Neural cell (in vitro differentiated cells): ENCODE data around the gene TDG. TPM values are rescaled to one million over a fixed set of nuclear protein-coding genes. Genes with fewer than 3 reads are reported as not detected.

Experiments used
- H2AFZ ChIP-seq: fragments of 200-600, 300-800 bp; sonication (generic), shearing (Covaris generic); 2 replicates; pipeline ENCODE4 v1.6.0; 2014; ENCODE audit warnings: low read depth, mild to moderate bottlenecking, antibody characterized with exemption, low read length, moderate library complexity
- H3F3A ChIP-seq: fragments of 200-600 bp; shearing (Covaris generic); 2 replicates; pipeline ENCODE4 v1.6.1; 2016; ENCODE audit warnings: mild to moderate bottlenecking, moderate library complexity, mixed read lengths, antibody characterized with exemption, low read length; ENCODE audit not compliant: insufficient read depth, poor library complexity, severe bottlenecking
- H3K27ac ChIP-seq: fragments of 200-600, 300-800 bp; sonication (generic), shearing (Covaris generic); 2 replicates; pipeline ENCODE4 v1.5.1; 2014; ENCODE audit warnings: mild to moderate bottlenecking, low read length, moderate library complexity
- H3K27me3 ChIP-seq: fragments of 300-800, 200-600 bp; sonication (generic), shearing (Covaris generic); 2 replicates; pipeline ENCODE4 v1.6.0; 2014; ENCODE audit warnings: mild to moderate bottlenecking, low read depth, low read length, moderate library complexity; ENCODE audit not compliant: insufficient read depth
- H3K36me3 ChIP-seq: fragments of 300-800, 200-600 bp; sonication (generic), shearing (Covaris generic); 2 replicates; pipeline ENCODE4 v1.5.1; 2014; ENCODE audit warnings: mild to moderate bottlenecking, antibody characterized with exemption, low read length, moderate library complexity; ENCODE audit not compliant: insufficient read depth
- H3K4me2 ChIP-seq: fragments of 300-800, 200-600 bp; sonication (generic), shearing (Covaris generic); 2 replicates; pipeline ENCODE4 v1.6.0; 2014; ENCODE audit warnings: mild to moderate bottlenecking, low read length
- H3K4me3 ChIP-seq: fragments of 300-800, 200-600 bp; sonication (generic), shearing (Covaris generic); 2 replicates; pipeline ENCODE4 v1.5.1; 2014; ENCODE audit warnings: mild to moderate bottlenecking, low read length, moderate library complexity
- H3K79me2 ChIP-seq: fragments of 200-600 bp; shearing (Covaris generic); replicated peaks from 2 replicates; pipeline ENCODE4 v1.6.0; 2014; ENCODE audit warnings: mild to moderate bottlenecking, low read length, moderate library complexity; ENCODE audit not compliant: insufficient read depth
- H3K9ac ChIP-seq: fragments of 300-800, 200-600 bp; sonication (generic), shearing (Covaris generic); 2 replicates; pipeline ENCODE4 v1.6.1; 2016; ENCODE audit warnings: mild to moderate bottlenecking, low read length, mixed read lengths
- H3K9me2 ChIP-seq: fragments of 200-600 bp; shearing (Covaris generic); 2 replicates; pipeline ENCODE4 v1.6.1; 2016; ENCODE audit warnings: mild to moderate bottlenecking, low read length, mixed read lengths; ENCODE audit not compliant: insufficient read depth
- H3K9me3 ChIP-seq: fragments of 200-600, 300-800 bp; sonication (generic), shearing (Covaris generic); 2 replicates; pipeline ENCODE4 v1.6.1; 2016; ENCODE audit warnings: mild to moderate bottlenecking, mixed run types, low read length, moderate library complexity, mixed read lengths
- H4K20me1 ChIP-seq: fragments of 200-600 bp; shearing (Covaris generic); 2 replicates; pipeline ENCODE4 v1.6.1; 2016; ENCODE audit warnings: mild to moderate bottlenecking, mixed run types; ENCODE audit not compliant: insufficient read depth
- EP300 ChIP-seq: fragments of 450-650 bp; conservative IDR thresholded peaks from 2 replicates; pipeline ENCODE4 v1.6.1; 2014; ENCODE audit warnings: antibody characterized with exemption, mild to moderate bottlenecking, moderate library complexity; ENCODE audit not compliant: poor library complexity, severe bottlenecking
- EZH2 ChIP-seq: fragments of 200-600, 300-800 bp; shearing (Covaris generic), sonication (generic); IDR thresholded peaks from 2 replicates; pipeline ENCODE4 v1.6.1; 2014; ENCODE audit warnings: antibody characterized with exemption, low read length, borderline replicate concordance, mild to moderate bottlenecking; ENCODE audit not compliant: insufficient read depth, poor library complexity, severe bottlenecking
- MXI1 ChIP-seq: fragments of 450-650 bp; conservative IDR thresholded peaks from 2 replicates; pipeline ENCODE4 v1.6.1; 2014; ENCODE audit warnings: antibody characterized with exemption, mild to moderate bottlenecking; ENCODE audit not compliant: poor library complexity, severe bottlenecking
- POLR2AphosphoS5 ChIP-seq: IDR thresholded peaks from 2 replicates; pipeline ENCODE4 v1.6.1; 2012
- RAD21 ChIP-seq: fragments of 450-650 bp; conservative IDR thresholded peaks from 2 replicates; pipeline ENCODE4 v1.6.1; 2014; ENCODE audit warnings: antibody characterized with exemption, mild to moderate bottlenecking, moderate library complexity
- REST ChIP-seq: IDR thresholded peaks from 2 replicates; pipeline ENCODE4 v1.6.1; 2012; ENCODE audit warnings: borderline replicate concordance
- SMC3 ChIP-seq: fragments of 450-650 bp; conservative IDR thresholded peaks from 2 replicates; pipeline ENCODE4 v1.6.1; 2014; ENCODE audit warnings: antibody characterized with exemption, mild to moderate bottlenecking, moderate library complexity; ENCODE audit not compliant: poor library complexity
- TAF1 ChIP-seq: IDR thresholded peaks from 2 replicates; pipeline ENCODE4 v1.6.1; 2012; ENCODE audit warnings: low read depth
- polyA plus RNA-seq: library from polyadenylated mRNA; depleted of rRNA; stranded (reverse); fragments of >200 nt; gene quantifications from 2 replicates; pipeline ENCODE4 v1.2.3, GENCODE V29; 2014
- TF ChIP-seq, protein P1 (sequence below): fragments of 450-650 bp; IDR thresholded peaks from 2 replicates; pipeline ENCODE4 v1.5.1; 2014; ENCODE audit warnings: antibody characterized with exemption, mild to moderate bottlenecking, moderate library complexity; ENCODE audit not compliant: poor library complexity, severe bottlenecking

Gene TDG
- polyA plus RNA-seq, 1 donor from 2014 or later = 128 TPM

DNA sequence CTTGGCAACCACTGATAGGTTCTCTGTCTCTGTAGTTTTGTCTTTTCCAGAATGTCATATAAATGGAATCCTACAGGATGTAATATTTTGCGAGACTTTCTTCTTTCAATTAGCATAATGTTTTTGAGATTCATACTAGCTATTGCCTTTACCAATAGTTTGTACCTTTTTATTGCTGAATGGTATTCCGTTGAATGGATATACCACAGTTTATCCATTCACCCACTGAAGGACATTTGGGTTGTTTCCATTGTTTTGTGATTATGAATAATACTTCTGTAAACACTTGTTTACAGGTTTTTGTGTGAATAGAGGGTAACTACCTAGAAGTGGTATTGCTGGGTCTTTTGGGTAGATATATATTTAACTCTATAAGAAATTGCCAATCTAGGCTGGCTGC, 58.0 kb downstream of the TDG start:
- no peaks in the 10 kb centered on the region for H3K9me2 ChIP-seq
- H3K27me3 ChIP-seq = no peaks in the 10 kb centered on the region
- H2AFZ ChIP-seq = no peak overlapping the region
- H4K20me1 ChIP-seq = no peaks in the 10 kb centered on the region
- no peak overlapping the region for H3K27ac ChIP-seq
- TF ChIP-seq MXI1 (no peak), EP300 (no peak), TAF1 (no peak), RAD21 (no peak), POLR2AphosphoS5 (no peak), REST (no peak), SMC3 (no peak), EZH2 (no peak)
- TF ChIP-seq, protein P1, sequence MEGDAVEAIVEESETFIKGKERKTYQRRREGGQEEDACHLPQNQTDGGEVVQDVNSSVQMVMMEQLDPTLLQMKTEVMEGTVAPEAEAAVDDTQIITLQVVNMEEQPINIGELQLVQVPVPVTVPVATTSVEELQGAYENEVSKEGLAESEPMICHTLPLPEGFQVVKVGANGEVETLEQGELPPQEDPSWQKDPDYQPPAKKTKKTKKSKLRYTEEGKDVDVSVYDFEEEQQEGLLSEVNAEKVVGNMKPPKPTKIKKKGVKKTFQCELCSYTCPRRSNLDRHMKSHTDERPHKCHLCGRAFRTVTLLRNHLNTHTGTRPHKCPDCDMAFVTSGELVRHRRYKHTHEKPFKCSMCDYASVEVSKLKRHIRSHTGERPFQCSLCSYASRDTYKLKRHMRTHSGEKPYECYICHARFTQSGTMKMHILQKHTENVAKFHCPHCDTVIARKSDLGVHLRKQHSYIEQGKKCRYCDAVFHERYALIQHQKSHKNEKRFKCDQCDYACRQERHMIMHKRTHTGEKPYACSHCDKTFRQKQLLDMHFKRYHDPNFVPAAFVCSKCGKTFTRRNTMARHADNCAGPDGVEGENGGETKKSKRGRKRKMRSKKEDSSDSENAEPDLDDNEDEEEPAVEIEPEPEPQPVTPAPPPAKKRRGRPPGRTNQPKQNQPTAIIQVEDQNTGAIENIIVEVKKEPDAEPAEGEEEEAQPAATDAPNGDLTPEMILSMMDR = no peak
- H3K36me3 ChIP-seq = no peaks in the 10 kb centered on the region
- H3K9ac ChIP-seq = no peak overlapping the region
- H3K4me3 ChIP-seq = no peak overlapping the region
- H3K4me2 ChIP-seq = no peak overlapping the region
- H3F3A ChIP-seq = no peaks in the 10 kb centered on the region
- no peaks in the 10 kb centered on the region for H3K9me3 ChIP-seq
- no peaks in the 10 kb centered on the region for H3K79me2 ChIP-seq

GRCh38 chr12:104024348-104024747, 58.7 kb downstream of the TDG start:
- H3F3A ChIP-seq = no peaks in the 10 kb centered on the region
- H3K4me2 ChIP-seq = no peak overlapping the region
- H3K79me2 ChIP-seq = no peaks in the 10 kb centered on the region
- H3K9me2 ChIP-seq = no peaks in the 10 kb centered on the region
- H3K27ac ChIP-seq = no peak overlapping the region
- TF ChIP-seq EZH2 (no peak), REST (no peak), SMC3 (no peak), TAF1 (no peak), POLR2AphosphoS5 (no peak), MXI1 (no peak)
- TF ChIP-seq, protein P1 = no peak
- H3K27me3 ChIP-seq = no peaks in the 10 kb centered on the region
- H2AFZ ChIP-seq = no peak overlapping the region
- H4K20me1 ChIP-seq = no peaks in the 10 kb centered on the region
- H3K4me3 ChIP-seq = no peak overlapping the region
- H3K9ac ChIP-seq = no peak overlapping the region
- H3K9me3 ChIP-seq = no peaks in the 10 kb centered on the region
- no peaks in the 10 kb centered on the region for H3K36me3 ChIP-seq
